GM23338 (cell line): ENCODE results near the gene HTT. TPM values are rescaled to one million over a fixed set of nuclear protein-coding genes. Genes with fewer than 3 reads are reported as not detected.

Experiments used
- CREB1 ChIP-seq: fragments of 250-450 bp; sonication (Bioruptor Pico); IDR thresholded peaks from 2 replicates; pipeline ENCODE4 v1.5.0; 2020; ENCODE audit warnings: low read depth, mild to moderate bottlenecking, moderate library complexity
- CTCF ChIP-seq, 2 experiments: fragments of 200-600 bp in 1 of 2; sonication (generic) in 1 of 2; conservative IDR thresholded peaks; 2 replicates each; pipeline versions ENCODE4 v1.5.1 to v1.6.1; 2016 to 2017; ENCODE audit warnings: antibody characterized with exemption in 2 of 2, low read depth in 2 of 2, mild to moderate bottlenecking in 2 of 2, moderate library complexity in 1 of 2
- ETS1 ChIP-seq: IDR thresholded peaks from 2 replicates; pipeline ENCODE4 v1.6.1; 2016; ENCODE audit warnings: antibody characterized with exemption
- EZH2 ChIP-seq: fragments of 200-600 bp; sonication (generic); IDR thresholded peaks from one replicate; pipeline ENCODE4 v1.8.0; 2017; ENCODE audit warnings: antibody characterized with exemption, mild to moderate bottlenecking, low read depth; ENCODE audit not compliant: unreplicated experiment
- JUNB ChIP-seq: IDR thresholded peaks from one replicate; pipeline ENCODE4 v1.6.1; 2016; ENCODE audit warnings: antibody characterized with exemption; ENCODE audit not compliant: unreplicated experiment
- NANOG ChIP-seq: IDR thresholded peaks from 2 replicates; pipeline ENCODE4 v1.6.1; 2016; ENCODE audit warnings: antibody characterized with exemption, borderline replicate concordance
- POLR2AphosphoS5 ChIP-seq: IDR thresholded peaks from 2 replicates; pipeline ENCODE4 v1.6.1; 2016; ENCODE audit warnings: antibody characterized with exemption, low read depth
- STAT1 ChIP-seq: IDR thresholded peaks from one replicate; pipeline ENCODE4 v1.6.1; 2016; ENCODE audit warnings: antibody characterized with exemption; ENCODE audit not compliant: unreplicated experiment
- ZNF114 ChIP-seq: fragments of 250-450 bp; sonication (Bioruptor Pico); IDR thresholded peaks from 2 replicates; pipeline ENCODE4 v1.5.0; 2020; ENCODE audit warnings: mild to moderate bottlenecking, moderate library complexity
- ZNF331 ChIP-seq: fragments of 250-450 bp; sonication (Bioruptor Pico); IDR thresholded peaks from 2 replicates; pipeline ENCODE4 v1.5.0; 2020; ENCODE audit warnings: low read depth, mild to moderate bottlenecking, moderate library complexity
- polyA plus RNA-seq: library from polyadenylated mRNA; unstranded; fragments of >200 nt; fragmentation: Nextera tagmentation; extraction: Ambion mirVana; gene quantifications from 2 replicates; pipeline ENCODE4 v1.2.1, GENCODE V29; 2016
- total RNA-seq: library from RNA; depleted of rRNA; stranded (reverse); fragments of >200 nt; shearing (Covaris generic); gene quantifications from 2 replicates; pipeline ENCODE4 v1.2.3, GENCODE V29; 2014
- TF ChIP-seq, protein P1 (sequence below): fragments of 250-450 bp; sonication (Bioruptor Pico); IDR thresholded peaks from 2 replicates; pipeline ENCODE4 v1.5.0; 2020; ENCODE audit warnings: mild to moderate bottlenecking, moderate library complexity

The HTT gene
- total and polyA plus RNA-seq, 2 experiments from 2014 or later = 26.6 to 67.7 TPM

GRCh38 chr4:3213661-3214250 is 139.3 kb downstream of the HTT start (continued):
- TF ChIP-seq, protein P1, sequence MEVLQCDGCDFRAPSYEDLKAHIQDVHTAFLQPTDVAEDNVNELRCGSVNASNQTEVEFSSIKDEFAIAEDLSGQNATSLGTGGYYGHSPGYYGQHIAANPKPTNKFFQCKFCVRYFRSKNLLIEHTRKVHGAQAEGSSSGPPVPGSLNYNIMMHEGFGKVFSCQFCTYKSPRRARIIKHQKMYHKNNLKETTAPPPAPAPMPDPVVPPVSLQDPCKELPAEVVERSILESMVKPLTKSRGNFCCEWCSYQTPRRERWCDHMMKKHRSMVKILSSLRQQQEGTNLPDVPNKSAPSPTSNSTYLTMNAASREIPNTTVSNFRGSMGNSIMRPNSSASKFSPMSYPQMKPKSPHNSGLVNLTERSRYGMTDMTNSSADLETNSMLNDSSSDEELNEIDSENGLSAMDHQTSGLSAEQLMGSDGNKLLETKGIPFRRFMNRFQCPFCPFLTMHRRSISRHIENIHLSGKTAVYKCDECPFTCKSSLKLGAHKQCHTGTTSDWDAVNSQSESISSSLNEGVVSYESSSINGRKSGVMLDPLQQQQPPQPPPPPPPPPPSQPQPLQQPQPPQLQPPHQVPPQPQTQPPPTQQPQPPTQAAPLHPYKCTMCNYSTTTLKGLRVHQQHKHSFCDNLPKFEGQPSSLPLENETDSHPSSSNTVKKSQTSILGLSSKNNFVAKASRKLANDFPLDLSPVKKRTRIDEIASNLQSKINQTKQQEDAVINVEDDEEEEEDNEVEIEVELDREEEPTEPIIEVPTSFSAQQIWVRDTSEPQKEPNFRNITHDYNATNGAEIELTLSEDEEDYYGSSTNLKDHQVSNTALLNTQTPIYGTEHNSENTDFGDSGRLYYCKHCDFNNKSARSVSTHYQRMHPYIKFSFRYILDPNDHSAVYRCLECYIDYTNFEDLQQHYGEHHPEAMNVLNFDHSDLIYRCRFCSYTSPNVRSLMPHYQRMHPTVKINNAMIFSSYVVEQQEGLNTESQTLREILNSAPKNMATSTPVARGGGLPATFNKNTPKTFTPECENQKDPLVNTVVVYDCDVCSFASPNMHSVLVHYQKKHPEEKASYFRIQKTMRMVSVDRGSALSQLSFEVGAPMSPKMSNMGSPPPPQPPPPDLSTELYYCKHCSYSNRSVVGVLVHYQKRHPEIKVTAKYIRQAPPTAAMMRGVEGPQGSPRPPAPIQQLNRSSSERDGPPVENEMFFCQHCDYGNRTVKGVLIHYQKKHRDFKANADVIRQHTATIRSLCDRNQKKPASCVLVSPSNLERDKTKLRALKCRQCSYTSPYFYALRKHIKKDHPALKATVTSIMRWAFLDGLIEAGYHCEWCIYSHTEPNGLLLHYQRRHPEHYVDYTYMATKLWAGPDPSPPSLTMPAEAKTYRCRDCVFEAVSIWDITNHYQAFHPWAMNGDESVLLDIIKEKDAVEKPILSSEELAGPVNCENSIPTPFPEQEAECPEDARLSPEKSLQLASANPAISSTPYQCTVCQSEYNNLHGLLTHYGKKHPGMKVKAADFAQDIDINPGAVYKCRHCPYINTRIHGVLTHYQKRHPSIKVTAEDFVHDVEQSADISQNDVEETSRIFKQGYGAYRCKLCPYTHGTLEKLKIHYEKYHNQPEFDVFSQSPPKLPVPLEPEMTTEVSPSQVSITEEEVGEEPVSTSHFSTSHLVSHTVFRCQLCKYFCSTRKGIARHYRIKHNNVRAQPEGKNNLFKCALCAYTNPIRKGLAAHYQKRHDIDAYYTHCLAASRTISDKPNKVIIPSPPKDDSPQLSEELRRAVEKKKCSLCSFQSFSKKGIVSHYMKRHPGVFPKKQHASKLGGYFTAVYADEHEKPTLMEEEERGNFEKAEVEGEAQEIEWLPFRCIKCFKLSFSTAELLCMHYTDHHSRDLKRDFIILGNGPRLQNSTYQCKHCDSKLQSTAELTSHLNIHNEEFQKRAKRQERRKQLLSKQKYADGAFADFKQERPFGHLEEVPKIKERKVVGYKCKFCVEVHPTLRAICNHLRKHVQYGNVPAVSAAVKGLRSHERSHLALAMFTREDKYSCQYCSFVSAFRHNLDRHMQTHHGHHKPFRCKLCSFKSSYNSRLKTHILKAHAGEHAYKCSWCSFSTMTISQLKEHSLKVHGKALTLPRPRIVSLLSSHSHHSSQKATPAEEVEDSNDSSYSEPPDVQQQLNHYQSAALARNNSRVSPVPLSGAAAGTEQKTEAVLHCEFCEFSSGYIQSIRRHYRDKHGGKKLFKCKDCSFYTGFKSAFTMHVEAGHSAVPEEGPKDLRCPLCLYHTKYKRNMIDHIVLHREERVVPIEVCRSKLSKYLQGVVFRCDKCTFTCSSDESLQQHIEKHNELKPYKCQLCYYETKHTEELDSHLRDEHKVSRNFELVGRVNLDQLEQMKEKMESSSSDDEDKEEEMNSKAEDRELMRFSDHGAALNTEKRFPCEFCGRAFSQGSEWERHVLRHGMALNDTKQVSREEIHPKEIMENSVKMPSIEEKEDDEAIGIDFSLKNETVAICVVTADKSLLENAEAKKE = no peak
- no peak for TF ChIP-seq NANOG
- no peak for TF ChIP-seq ETS1
- TF ChIP-seq ZNF331 (CRISPR knock-in tag) = no peak
- no peak for TF ChIP-seq EZH2
- no peak for TF ChIP-seq JUNB
- TF ChIP-seq POLR2AphosphoS5 = no peak
- no peak for TF ChIP-seq ZNF114 (CRISPR knock-in tag)
- no peak for TF ChIP-seq CTCF (conservative IDR thresholded peaks at IDR 0.05; ENCODE audit: low read depth in 2 of 2)
- no peak for TF ChIP-seq STAT1
- no peak for TF ChIP-seq CREB1 (CRISPR knock-in tag)
